T47D (cell line): ENCODE results near the gene EXOC4.

Experiments used
- DNase-seq, 2 experiments: peaks; one replicate each; pipeline versions ENCODE4 v3.0.0 to v3.0.0-alpha.2; 2011 to 2012; ENCODE audit warnings: low read depth in 1 of 2, low spot score in 1 of 2
- JUND ChIP-seq: IDR thresholded peaks from 2 replicates; pipeline ENCODE4 v1.6.1; 2012; ENCODE audit warnings: low read depth
- in situ Hi-C: cut with HindIII; loops from 2 replicates; pipeline ENCODE4 v1.10.0; 2016; ENCODE audit warnings: low sequenced_read_pairs, low pct_unique_long_range_greater_than_20kb

Gene EXOC4

DNA sequence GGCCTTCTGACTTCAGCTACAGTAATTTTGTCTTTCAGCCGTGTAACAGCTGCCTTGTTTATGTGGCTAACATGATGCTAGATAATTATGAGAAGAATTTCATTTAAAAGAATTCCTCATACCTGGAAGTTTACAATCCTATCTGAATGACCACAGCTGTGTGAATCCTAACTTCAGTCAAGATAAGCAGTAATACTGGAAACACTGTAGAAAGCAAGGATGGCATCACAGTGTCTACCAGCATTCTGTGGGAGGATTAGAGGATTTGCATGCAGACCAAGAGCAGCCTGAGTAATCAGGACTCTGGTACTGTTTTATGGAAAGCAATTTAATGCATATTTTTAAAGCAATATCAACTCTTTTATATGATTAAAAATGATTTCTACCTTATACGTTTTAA, 282.4 kb downstream of the EXOC4 start:
- DNase-seq = no peak
- no peak for TF ChIP-seq JUND
- in situ Hi-C loops = no loop called here

DNA sequence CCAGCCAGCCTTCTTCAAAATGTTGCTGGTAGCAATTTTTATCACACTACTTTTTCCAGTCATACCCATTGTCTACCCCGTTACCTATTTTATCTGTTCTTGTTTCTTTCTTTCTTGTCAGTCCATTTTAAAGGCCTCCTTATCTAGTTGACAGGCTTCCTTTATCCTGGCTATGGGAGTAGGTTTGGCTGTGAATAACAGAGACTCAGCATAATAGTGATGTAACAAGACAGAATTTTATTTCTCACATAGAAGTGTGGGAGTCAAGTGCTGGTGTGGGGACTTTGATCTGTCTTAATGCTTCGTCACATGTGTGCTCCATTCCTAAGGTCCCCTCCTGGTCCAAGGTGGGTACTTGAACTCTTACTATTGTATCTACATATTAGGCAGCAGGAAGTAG, 283.6 kb downstream of the EXOC4 start:
- DNase-seq = no peak
- TF ChIP-seq JUND = no peak
- in situ Hi-C loops = no loop called here

DNA sequence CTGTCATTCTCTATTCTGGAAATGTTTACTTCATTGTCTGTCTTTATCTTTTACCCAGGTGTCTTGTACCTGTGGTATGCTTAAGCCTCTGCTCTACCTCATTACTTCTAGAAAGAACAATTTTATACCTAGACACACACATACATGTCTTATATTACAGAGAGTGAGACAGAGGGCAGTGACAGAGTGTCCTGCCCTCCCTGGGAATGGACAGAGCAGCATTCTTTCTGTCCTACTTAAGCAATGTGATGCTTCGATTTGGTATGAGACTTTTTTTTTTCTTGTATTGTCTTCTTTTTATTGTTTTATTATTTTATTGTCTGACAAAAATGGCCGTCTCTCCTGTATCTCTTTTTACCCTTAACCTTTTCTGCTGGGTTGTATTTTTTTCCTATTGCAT, 286.1 kb downstream of the EXOC4 start:
- DNase-seq = no peak
- in situ Hi-C loops = no loop called here
- no peak for TF ChIP-seq JUND

DNA sequence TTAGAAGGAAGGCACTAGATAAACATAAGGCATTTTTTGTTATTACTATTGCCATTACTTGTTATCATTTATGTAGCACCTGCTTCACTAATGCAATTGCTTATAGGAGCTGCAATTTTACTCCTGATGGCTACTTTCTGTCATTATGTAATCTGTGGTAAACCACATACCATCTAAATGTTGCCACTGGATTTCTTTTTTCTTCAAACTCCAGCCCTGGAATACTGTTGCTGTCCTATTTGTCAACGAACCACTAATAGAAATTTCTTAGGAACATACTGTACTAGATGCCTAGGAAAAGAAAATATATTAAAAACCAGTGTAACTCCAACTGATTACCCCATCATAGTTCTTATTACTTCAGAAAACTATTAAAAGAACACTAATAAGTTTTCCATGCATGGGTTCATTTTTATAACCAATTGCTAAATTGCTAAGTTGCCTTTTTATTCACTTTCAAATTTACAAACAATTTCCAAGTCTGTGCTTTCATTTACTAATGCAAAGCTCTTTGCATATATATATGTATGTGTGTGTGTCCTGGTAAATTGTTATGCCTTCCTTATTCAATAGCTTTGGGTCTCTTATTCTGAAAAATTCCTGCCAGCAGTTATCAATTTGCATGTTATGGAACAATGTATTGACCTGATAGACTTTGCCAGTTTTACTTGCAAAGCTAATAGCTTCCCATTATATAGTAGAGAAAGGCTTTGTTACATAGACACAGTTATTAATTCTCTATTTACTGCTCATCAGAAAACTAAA, 287.4 kb downstream of the EXOC4 start:
- no peak for DNase-seq
- no peak for TF ChIP-seq JUND
- in situ Hi-C loops = no loop called here

DNA sequence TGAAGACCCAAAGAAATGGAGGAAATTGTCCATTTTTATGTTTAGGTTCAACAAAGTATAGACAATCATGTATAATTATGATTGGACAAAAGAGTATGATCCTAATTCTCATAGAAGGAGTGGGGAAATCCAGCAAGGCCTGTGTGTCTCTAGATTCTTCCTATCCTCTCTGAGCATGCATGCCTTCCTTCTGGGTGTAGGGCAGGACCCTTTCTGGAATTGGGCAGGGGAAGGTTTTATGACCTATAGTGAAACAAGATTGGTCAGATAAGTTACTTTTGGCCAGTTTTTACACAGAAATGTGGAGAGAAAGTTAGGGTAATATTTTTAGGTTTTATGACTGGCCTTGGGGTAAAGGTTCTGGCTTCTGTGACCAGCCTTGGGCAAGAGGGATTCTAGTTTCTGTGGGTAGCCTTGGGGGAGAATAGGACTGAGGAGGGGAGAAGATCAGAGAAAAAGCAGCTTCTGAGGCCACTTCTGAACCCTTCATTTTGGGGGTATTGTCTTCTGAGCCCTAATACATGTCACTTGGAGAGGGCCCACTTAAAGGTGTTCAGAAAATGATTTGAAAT, 289.4 kb downstream of the EXOC4 start:
- TF ChIP-seq JUND = no peak
- no peak for DNase-seq
- in situ Hi-C loops = no loop called here

DNA sequence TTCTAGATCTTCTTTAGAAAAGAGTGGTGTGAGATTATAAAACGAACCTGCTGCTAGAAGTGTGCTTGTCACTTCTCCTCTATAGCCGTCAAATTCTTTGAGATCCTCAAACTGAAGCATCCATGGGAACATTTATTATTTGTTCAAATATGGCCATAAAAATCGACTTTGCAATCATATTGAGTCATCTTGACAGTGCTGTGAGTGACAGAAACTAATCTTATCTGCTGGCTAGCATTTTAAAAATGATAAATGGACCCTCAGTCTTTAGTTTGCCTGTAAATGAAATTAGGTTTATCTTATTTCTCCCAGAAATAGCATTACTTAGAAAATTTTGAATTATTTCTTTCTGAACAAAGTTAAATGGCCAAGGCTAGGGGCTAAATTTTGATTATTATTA, 290.8 kb downstream of the EXOC4 start:
- TF ChIP-seq JUND = no peak
- DNase-seq = no peak
- in situ Hi-C loops = no loop called here

DNA sequence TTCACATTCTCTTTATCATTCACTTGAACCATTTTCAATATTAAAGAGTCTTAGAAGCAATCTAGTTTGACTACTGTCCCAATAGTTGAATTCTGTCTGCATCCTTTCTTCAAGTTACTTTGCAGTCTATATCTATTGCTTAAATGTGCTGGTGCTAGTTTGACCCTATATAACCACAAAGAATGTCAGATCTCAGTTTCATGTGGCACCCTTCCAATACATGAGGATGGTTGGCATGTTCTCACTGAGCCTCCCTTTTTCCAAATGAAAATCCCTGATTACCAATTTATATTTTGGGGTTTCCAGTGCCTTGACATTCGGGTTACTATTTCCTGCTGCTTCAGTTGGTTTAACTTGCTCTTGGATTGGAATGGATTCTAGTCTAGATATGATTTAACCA, 292.7 kb downstream of the EXOC4 start:
- no peak for DNase-seq
- TF ChIP-seq JUND = no peak
- in situ Hi-C loops = no loop called here

DNA sequence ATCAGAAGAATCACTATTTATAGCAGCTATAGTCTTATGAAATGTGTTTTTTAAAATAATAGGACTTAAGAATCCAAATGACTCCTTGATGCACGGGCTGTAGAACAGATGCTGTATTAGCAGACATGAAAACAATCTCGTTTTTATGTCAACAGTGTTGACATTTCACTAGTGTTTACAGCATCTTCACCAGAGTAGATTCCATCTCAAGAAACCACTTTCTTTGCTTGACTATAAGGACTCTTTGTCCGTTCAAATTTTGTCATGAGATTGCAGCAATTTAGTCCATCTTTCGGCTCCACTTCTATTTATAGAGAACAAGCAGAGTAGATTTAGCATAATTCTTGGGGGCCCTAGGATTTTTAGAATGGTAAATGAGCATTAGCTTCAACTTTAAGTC, 295.1 kb downstream of the EXOC4 start:
- no peak for DNase-seq
- no peak for TF ChIP-seq JUND
- in situ Hi-C loops = no loop called here

DNA sequence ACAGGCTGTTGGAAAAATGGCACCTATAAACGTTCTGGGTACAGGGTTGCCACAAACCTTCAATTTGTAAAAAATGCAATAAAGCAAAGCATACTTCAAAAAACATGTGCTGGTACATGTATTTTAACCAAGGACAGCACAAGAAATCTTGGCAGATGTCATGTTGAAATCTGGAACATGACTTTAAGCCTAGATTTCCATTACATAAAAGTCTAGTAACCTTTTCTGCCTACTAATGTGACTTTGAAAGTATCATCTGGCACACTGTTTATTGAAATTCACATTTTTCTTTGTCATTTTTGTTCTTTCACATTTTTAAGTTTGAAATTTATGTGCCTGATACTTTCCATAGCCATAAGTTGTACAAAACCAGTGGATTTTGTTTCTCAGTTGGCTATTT, 296.8 kb downstream of the EXOC4 start:
- DNase-seq = no peak
- in situ Hi-C loops = no loop called here
- TF ChIP-seq JUND = no peak

DNA sequence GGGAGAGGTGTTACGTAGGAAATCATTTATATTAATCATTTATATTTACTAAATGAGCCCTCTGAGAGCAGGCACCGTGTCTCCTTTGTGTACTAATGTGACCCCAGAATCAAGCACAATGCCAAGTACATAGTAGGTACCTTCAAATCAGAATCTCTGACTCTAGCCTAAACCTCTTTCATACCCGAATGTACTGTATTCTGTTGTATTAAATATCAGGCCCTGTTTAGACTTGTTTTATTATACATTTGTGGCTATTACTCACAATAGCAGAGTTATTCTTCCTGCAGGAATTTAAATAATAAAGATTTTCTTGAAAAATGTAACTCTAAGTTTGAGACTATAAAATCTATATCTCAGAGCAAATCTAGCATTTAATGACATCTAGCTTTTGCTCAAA, 297.3 kb downstream of the EXOC4 start:
- no peak for DNase-seq
- no peak for TF ChIP-seq JUND
- in situ Hi-C loops = no loop called here

DNA sequence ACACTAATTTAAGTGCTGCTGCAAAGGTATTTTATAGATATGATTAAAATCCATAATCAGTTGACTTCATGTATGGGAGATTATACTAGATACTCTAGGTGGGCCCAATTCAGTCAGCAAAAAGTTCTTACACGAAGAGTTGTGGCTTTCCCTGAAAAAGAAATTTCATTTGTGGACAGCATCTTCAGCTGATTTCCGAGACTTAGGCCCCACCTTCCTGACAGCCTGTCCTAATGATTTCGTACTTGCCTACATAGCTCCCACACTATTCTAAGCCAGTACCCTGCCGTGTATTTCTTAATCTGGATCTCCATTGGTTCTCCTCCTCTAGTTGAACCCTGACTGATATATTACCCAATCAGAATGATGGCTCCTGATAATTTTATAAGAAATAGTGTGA, 297.9 kb downstream of the EXOC4 start:
- TF ChIP-seq JUND = no peak
- in situ Hi-C loops = no loop called here
- no peak for DNase-seq

DNA sequence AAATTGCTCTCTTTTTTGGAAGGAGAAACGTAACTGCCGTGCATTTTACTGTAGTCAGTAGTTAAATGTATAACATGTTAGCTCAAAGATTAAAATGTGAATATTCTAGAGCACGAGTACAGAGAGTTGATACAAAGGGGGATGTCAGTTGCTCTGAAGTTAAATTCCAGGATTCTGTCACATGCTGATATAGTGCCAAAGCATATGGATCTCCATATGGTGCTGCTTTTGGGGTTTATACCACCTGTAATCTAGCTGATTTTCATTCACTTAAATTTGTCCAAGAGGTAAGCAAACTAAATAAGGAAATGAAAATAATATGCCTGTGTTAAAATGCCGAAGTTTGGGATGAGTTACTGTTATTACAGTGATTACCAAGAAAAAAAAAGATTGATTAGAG, 298.6 kb downstream of the EXOC4 start:
- no peak for DNase-seq

DNA sequence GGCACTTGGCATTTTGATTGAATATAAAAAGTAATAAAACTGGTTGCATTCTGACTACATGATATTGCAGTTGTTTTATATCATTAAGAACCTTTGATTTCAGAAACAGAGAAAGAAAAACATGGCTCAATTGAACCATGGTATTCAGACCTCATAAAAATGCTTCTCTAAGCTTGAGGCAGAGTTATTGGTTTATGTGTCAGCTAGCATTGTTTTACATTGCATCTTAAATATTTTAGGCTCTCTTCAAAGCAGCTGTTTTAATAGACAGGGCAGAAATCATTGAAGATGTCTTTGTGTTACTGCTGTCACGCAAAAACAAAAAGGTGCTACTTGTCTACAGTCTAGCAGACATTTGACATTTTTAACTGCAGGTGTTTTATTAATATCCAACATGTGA, 299.2 kb downstream of the EXOC4 start:
- TF ChIP-seq JUND = no peak
- in situ Hi-C loops = no loop called here
- no peak for DNase-seq

More for the DNA sequence above, 298.6 kb downstream of the EXOC4 start:
- TF ChIP-seq JUND = no peak
- in situ Hi-C loops = no loop called here

DNA sequence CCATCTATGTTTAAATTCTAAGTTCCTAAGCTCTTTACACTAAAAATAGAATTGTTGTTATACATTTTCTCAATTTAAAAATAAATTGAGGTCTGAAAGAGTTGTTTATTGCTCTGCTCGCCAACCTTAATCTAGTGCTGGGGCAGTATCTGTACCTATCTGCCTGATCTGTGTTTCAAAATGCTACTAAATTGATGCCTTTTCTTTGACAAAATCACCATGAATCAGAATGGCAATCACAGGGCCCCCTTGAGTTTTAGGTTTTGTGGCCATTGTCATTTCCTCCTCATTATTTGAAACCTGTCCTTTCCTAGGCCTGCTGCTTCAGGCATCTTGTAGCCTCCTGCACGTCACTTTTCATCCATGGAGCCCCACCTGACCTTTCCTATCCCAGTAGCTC, 301.5 kb downstream of the EXOC4 start:
- in situ Hi-C loops = no loop called here
- TF ChIP-seq JUND = no peak
- DNase-seq = no peak
